Small intestine (tissue), 7 donors: Measurements from ENCODE around the gene ITGAV. TPM values are rescaled to one million over a fixed set of nuclear protein-coding genes. Genes with fewer than 3 reads are reported as not detected.

ENCODE experiments used
- DNase-seq, 2 donors: peaks; one replicate each; pipeline versions ENCODE4 v3.0.0 to v3.0.0-alpha.2; 2013
- FAIRE-seq: peaks from 2 replicates; lab custom pipeline; 2012; peaks lifted over from hg19 to GRCh38; lab: Jason Lieb, UNC
- H3K27ac ChIP-seq, 3 donors: one replicate each; pipeline ENCODE4 v1.5.1; 2013; ENCODE audit warnings: low read length in 2 of 3, mild to moderate bottlenecking in 2 of 3, control low read depth in 1 of 3, inconsistent platforms in 1 of 3, low read depth in 1 of 3, moderate library complexity in 1 of 3
- H3K27me3 ChIP-seq, 3 donors: one replicate each; pipeline ENCODE4 v1.6.1; 2013; ENCODE audit warnings: low read length in 3 of 3, inconsistent platforms in 1 of 3; ENCODE audit not compliant: control insufficient read depth in 3 of 3, insufficient read depth in 3 of 3
- H3K36me3 ChIP-seq, 3 donors: one replicate each; pipeline ENCODE4 v1.6.1; 2013; ENCODE audit warnings: low read length in 3 of 3, inconsistent platforms in 1 of 3, low read depth in 1 of 3, mild to moderate bottlenecking in 1 of 3, moderate library complexity in 1 of 3; ENCODE audit not compliant: control insufficient read depth in 3 of 3, insufficient read depth in 2 of 3
- H3K4me1 ChIP-seq, 3 donors: one replicate each; pipeline ENCODE4 v1.6.1; 2013; ENCODE audit warnings: low read length in 2 of 3, inconsistent platforms in 1 of 3, low read depth in 1 of 3, mild to moderate bottlenecking in 1 of 3, moderate library complexity in 1 of 3; ENCODE audit not compliant: control insufficient read depth in 3 of 3, insufficient read depth in 2 of 3
- H3K4me3 ChIP-seq, 3 donors: one replicate each; pipeline ENCODE4 v1.5.1; 2013; ENCODE audit warnings: low read length in 3 of 3, control low read depth in 1 of 3, inconsistent platforms in 1 of 3, low read depth in 1 of 3, mild to moderate bottlenecking in 1 of 3, moderate library complexity in 1 of 3
- H3K9me3 ChIP-seq, 2 donors: one replicate each; pipeline ENCODE4 v1.6.1; 2013; ENCODE audit warnings: low read depth in 1 of 2, low read length in 1 of 2; ENCODE audit not compliant: control insufficient read depth in 2 of 2, insufficient read depth in 1 of 2
- WGBS, 3 donors: extraction: QIAGEN DNeasy Blood & Tissue Kit; methylation state at CpG; one replicate each; pipeline ENCODE4 v1.1.7; 2013; 5-methylcytosine and 5-hydroxymethylcytosine counted together
- polyA plus RNA-seq, 4 donors: library from polyadenylated mRNA; stranded (reverse) in 3 of 4; unstranded in 1 of 4; fragments of 200-250 nt in 3 of 4; fragments of 120-200 nt in 1 of 4; gene quantifications; one replicate each; pipeline versions ENCODE4 v1.2.1 to v1.2.3, GENCODE V29; 2013
- donor health status: healthy with polysubstance abuse.
- donor health status: control.
- donor health status: control.
- donor health status: Bipolar disorder and iron deficiency.
- donor health status: healthy.

The ITGAV gene
- polyA plus RNA-seq, 4 donors, result 4.0 to 48.2 (median 7.4) TPM

- peak in 1 of 2 donors; percentile 4 for DNase-seq
- WGBS, 3 donors, result 39 to 65% (median 64%) methylated on average over 9 of the region's 9 CpGs
- H3K27ac ChIP-seq, result peak overlapping the region in 1 of 3 donors; percentile 72
These were observed 105.4 kb downstream of the ITGAV start for GRCh38 chr2:186695081-186695756.

GRCh38 chr2:186696290-186696689, 106.4 kb downstream of the ITGAV start:
- Histone ChIP-seq H3K27ac (no peak overlapping the region), H3K36me3 (no peaks in the 10 kb centered on the region), H3K9me3 (no peaks in the 10 kb centered on the region), H3K4me3 (no peak overlapping the region), H3K27me3 (peaks cover 0 to 12% (median 2%) of the 10 kb centered on the region in 3 donors), H3K4me1 (no peaks in the 10 kb centered on the region)
- FAIRE-seq (no peak), DNase-seq (no peak)
- WGBS, 3 donors, result 83 to 93% (median 91%) methylated on average over 4 of the region's 4 CpGs

More at GRCh38 chr2:186695081-186695756, 105.4 kb downstream of the ITGAV start:
- Histone ChIP-seq H3K4me3 (peak overlapping the region in 1 of 3 donors; percentile 14), H3K36me3 (no peaks in the 10 kb centered on the region), H3K27me3 (peaks cover 0 to 14% (median 2%) of the 10 kb centered on the region in 3 donors), H3K4me1 (no peaks in the 10 kb centered on the region), H3K9me3 (no peaks in the 10 kb centered on the region)
- no peak for FAIRE-seq

GRCh38 chr2:186696804-186697203, 106.9 kb downstream of the ITGAV start:
- no peaks in the 10 kb centered on the region for H3K9me3 ChIP-seq
- peaks cover 0 to 12% (median 2%) of the 10 kb centered on the region in 3 donors for H3K27me3 ChIP-seq
- DNase-seq, result no peak
- no peaks in the 10 kb centered on the region for H3K4me1 ChIP-seq
- H3K4me3 ChIP-seq, result no peak overlapping the region
- FAIRE-seq, result no peak
- WGBS, 3 donors, result 39 to 56% (median 43%) methylated on average over 4 of the region's 4 CpGs
- H3K27ac ChIP-seq, result no peak overlapping the region
- no peaks in the 10 kb centered on the region for H3K36me3 ChIP-seq

- 92 to 95% (median 94%) methylated on average over 1 of the region's 1 CpG for WGBS, 3 donors
- no peak for FAIRE-seq
- Histone ChIP-seq H3K27me3 (peaks cover 0 to 12% (median 2%) of the 10 kb centered on the region in 3 donors), H3K9me3 (no peaks in the 10 kb centered on the region), H3K4me3 (no peak overlapping the region), H3K4me1 (no peaks in the 10 kb centered on the region), H3K36me3 (no peaks in the 10 kb centered on the region), H3K27ac (no peak overlapping the region)
- no peak for DNase-seq
These were observed 107.7 kb downstream of the ITGAV start for GRCh38 chr2:186697536-186697935.

GRCh38 chr2:186699742-186700141, 109.9 kb downstream of the ITGAV start:
- no peaks in the 10 kb centered on the region for H3K36me3 ChIP-seq
- no peak overlapping the region for H3K4me3 ChIP-seq
- H3K4me1 ChIP-seq, result no peaks in the 10 kb centered on the region
- no peak overlapping the region for H3K27ac ChIP-seq
- FAIRE-seq (no peak), DNase-seq (no peak)
- H3K27me3 ChIP-seq, result peaks cover 0 to 4% (median 2%) of the 10 kb centered on the region in 3 donors
- H3K9me3 ChIP-seq, result no peaks in the 10 kb centered on the region

- H3K27ac ChIP-seq, result no peak overlapping the region
- no peaks in the 10 kb centered on the region for H3K36me3 ChIP-seq
- FAIRE-seq (no peak), DNase-seq (no peak)
- WGBS, 3 donors, result 87 to 98% (median 91%) methylated on average over 2 of the region's 2 CpGs
- H3K9me3 ChIP-seq, result no peaks in the 10 kb centered on the region
- no peaks in the 10 kb centered on the region for H3K27me3 ChIP-seq
- no peaks in the 10 kb centered on the region for H3K4me1 ChIP-seq
- no peak overlapping the region for H3K4me3 ChIP-seq
These were observed 112.2 kb downstream of the ITGAV start for GRCh38 chr2:186702006-186702405.

GRCh38 chr2:186702501-186702900, 112.6 kb downstream of the ITGAV start:
- H3K27ac ChIP-seq, result no peak overlapping the region
- 68 to 76% (median 68%) methylated on average over 2 of the region's 2 CpGs for WGBS, 3 donors
- H3K9me3 ChIP-seq, result no peaks in the 10 kb centered on the region
- H3K27me3 ChIP-seq, result no peaks in the 10 kb centered on the region
- DNase-seq (no peak), FAIRE-seq (no peak)
- no peaks in the 10 kb centered on the region for H3K36me3 ChIP-seq
- H3K4me3 ChIP-seq, result no peak overlapping the region
- H3K4me1 ChIP-seq, result no peaks in the 10 kb centered on the region

GRCh38 chr2:186704897-186705296, 115.0 kb downstream of the ITGAV start:
- Histone ChIP-seq H3K4me1 (no peaks in the 10 kb centered on the region), H3K27ac (no peak overlapping the region), H3K9me3 (no peaks in the 10 kb centered on the region), H3K36me3 (no peaks in the 10 kb centered on the region), H3K27me3 (no peaks in the 10 kb centered on the region), H3K4me3 (no peak overlapping the region)
- DNase-seq, result no peak
- whole genome bisulfite sequencing, 3 donors, result 71 to 93% (median 79%) methylated on average over 3 of the region's 3 CpGs
- FAIRE-seq, result no peak
